Activated T-cell treated with anti-CD3 and anti-CD28 coated beads for 48 hours (primary cell): ENCODE measurements around the gene RNF208.
"Not testable (repeated sequence)": the region's sequence is repeated elsewhere in the genome, so short reads cannot be mapped to it uniquely, and the experiment has no call there.

Experiments
- DNase-seq: peaks from one replicate; pipeline ENCODE4 v3.0.0-alpha.2; 2020; ENCODE audit warnings: low read depth

RNF208 gene

GRCh38 chr9:137253717-137254623 lies 31.9 kb upstream of the RNF208 start:
- no peak for DNase-seq

- DNase-seq, result no peak
These were observed 30.8 kb upstream of the RNF208 start for GRCh38 chr9:137252555-137253506.

GRCh38 chr9:137251490-137252268 lies 29.6 kb upstream of the RNF208 start:
- no peak for DNase-seq

- no peak for DNase-seq
These were observed 29.1 kb upstream of the RNF208 start, which contains the start of gene STPG3 for GRCh38 chr9:137251194-137251461. Gene STPG3, plus strand, starts transcription at chr9:137251286. Its CDS starts 1 bp downstream, at chr9:137251287.

GRCh38 chr9:137250329-137251193 lies 28.5 kb upstream of the RNF208 start:
- DNase-seq, result no peak

- no peak for DNase-seq
These were observed 25.8 kb upstream of the RNF208 start for GRCh38 chr9:137247916-137248175.

GRCh38 chr9:137247135-137247915 lies 25.3 kb upstream of the RNF208 start:
- DNase-seq, result no peak

GRCh38 chr9:137245450-137246421 lies 23.7 kb upstream of the RNF208 start:
- DNase-seq, result no peak

- no peak for DNase-seq
These were observed 22.7 kb upstream of the RNF208 start for GRCh38 chr9:137244486-137245449.

GRCh38 chr9:137243626-137244485 lies 21.8 kb upstream of the RNF208 start:
- no peak for DNase-seq

- DNase-seq, result not testable (repeated sequence)
These were observed 21.2 kb upstream of the RNF208 start for GRCh38 chr9:137243266-137243625.

GRCh38 chr9:137242269-137243203 lies 20.5 kb upstream of the RNF208 start:
- no peak for DNase-seq

- DNase-seq, result peak; percentile 65
These were observed 19.6 kb upstream of the RNF208 start for GRCh38 chr9:137241490-137242268.

GRCh38 chr9:137240841-137241489 lies 18.9 kb upstream of the RNF208 start, which contains the start of gene TUBB4B:
Gene TUBB4B, plus strand, starts transcription at chr9:137241287. Its CDS starts 74 bp downstream, at chr9:137241361.
- DNase-seq, result peak; percentile 97
